BJ (cell line): Measurements from ENCODE around the gene TAOK1. TPM values are rescaled to one million over a fixed set of nuclear protein-coding genes. Genes with fewer than 3 reads are reported as not detected.

ENCODE experiments used
- CTCF ChIA-PET: fragments of 350-600 bp; formaldehyde crosslinking; extraction: SDS; loops from one replicate; lab custom pipeline; 2021; ENCODE audit warnings: antibody characterized with exemption, inconsistent platforms; lab: Yijun Ruan, JAX
- POLR2A ChIA-PET: fragments of 300-600 bp; sonication (Branson Sonifier 250); formaldehyde crosslinking; extraction: SDS; loops from one replicate; lab custom pipeline; 2021; ENCODE audit warnings: antibody characterized with exemption; lab: Charles Lee
- DNase-seq: peaks from one replicate; pipeline ENCODE4 v3.0.0-alpha.2; 2011; ENCODE audit warnings: low read depth
- H3K27me3 ChIP-seq: 2 replicates; pipeline ENCODE4 v1.6.0; 2011; ENCODE audit warnings: low read length; ENCODE audit not compliant: control insufficient read depth, insufficient read depth
- H3K36me3 ChIP-seq: 2 replicates; pipeline ENCODE4 v1.5.1; 2011; ENCODE audit warnings: low read length; ENCODE audit not compliant: control insufficient read depth, insufficient read depth
- H3K4me3 ChIP-seq: 2 replicates; pipeline ENCODE4 v1.5.1; 2011; ENCODE audit warnings: low read depth, mild to moderate bottlenecking, control low read depth, low read length
- polyA plus RNA-seq: library from polyadenylated mRNA; depleted of rRNA; stranded (reverse); fragments of >200 nt; gene quantifications from 2 replicates; pipeline ENCODE4 v1.2.3, GENCODE V29; 2011
- TF ChIP-seq, protein P1 (sequence below): IDR thresholded peaks from 2 replicates; pipeline ENCODE4 v1.5.1; 2011; ENCODE audit warnings: low read depth, mild to moderate bottlenecking, control low read depth, inconsistent platforms, low read length, moderate library complexity; ENCODE audit not compliant: insufficient read depth

TAOK1 gene
- polyA plus RNA-seq, 1 experiment: 9.1 TPM

DNA sequence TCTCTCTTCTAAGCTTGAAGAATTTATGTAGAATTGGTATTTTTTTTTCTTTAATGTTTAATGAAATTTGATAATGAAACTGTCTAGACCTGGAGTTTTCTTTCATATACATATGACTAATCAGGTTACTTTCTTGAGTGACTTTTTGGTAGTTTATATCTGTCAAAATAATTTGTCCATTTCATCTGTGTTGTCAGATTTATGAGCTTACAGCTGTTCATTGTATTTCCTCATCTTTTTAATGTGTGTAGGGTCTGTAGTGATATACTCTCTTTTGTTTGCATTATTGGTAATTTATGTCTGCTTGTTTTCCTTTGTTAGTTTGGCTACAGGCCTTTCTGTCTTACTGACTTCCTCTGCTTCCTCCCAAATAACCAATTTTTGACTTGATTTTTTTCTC lies 55.7 kb downstream of the TAOK1 start:
- H3K4me3 ChIP-seq: no peak overlapping the region
- no peak for DNase-seq
- no peaks in the 10 kb centered on the region for H3K36me3 ChIP-seq
- TF ChIP-seq, protein P1, sequence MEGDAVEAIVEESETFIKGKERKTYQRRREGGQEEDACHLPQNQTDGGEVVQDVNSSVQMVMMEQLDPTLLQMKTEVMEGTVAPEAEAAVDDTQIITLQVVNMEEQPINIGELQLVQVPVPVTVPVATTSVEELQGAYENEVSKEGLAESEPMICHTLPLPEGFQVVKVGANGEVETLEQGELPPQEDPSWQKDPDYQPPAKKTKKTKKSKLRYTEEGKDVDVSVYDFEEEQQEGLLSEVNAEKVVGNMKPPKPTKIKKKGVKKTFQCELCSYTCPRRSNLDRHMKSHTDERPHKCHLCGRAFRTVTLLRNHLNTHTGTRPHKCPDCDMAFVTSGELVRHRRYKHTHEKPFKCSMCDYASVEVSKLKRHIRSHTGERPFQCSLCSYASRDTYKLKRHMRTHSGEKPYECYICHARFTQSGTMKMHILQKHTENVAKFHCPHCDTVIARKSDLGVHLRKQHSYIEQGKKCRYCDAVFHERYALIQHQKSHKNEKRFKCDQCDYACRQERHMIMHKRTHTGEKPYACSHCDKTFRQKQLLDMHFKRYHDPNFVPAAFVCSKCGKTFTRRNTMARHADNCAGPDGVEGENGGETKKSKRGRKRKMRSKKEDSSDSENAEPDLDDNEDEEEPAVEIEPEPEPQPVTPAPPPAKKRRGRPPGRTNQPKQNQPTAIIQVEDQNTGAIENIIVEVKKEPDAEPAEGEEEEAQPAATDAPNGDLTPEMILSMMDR: no peak
- ChIA-PET POLR2A (no interaction called here), CTCF (no interaction called here)
- H3K27me3 ChIP-seq: no peaks in the 10 kb centered on the region

DNA sequence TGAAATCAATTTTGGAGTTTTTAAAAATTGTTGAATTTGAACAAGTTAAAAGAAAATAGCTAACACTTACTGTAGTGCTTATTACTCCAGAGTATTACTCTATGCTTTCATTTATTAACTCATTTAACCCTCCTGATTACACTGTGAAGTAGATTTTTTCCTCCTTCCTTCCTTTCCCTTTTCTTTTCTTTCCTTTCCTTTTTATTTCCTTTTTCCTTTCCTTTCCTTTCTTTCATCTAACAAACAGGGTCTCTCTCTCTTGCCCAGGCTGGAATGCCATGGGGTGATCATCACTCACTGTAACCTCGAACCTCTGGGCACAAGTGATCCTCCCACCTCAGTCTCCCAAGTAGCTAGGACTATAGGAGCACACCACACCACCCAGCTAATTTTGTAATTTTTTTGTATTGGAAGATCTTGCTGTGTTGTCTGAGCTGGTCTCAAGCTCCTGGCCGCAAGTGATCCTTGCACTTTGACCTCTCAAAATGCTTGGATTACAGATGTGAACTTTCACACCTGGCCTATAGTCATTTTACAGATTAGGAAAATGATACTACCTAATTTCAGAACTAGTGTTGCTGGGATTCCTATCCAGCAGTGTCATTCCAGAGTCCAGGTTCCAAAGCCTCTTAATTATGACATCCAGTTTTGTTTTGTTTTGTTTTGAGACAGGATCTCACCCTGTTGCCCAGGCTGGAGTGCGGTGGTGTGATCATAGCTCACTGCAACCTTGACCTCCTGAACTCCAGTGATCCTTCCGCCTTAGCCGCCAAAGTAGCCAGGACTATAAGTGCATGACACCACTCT lies 59.9 kb downstream of the TAOK1 start:
- CTCF ChIA-PET: no interaction called here
- TF ChIP-seq, protein P1: no peak
- no peak for DNase-seq
- Histone ChIP-seq H3K36me3 (peaks cover 4% of the 10 kb centered on the region; the same call in 1 of the 2 replicates), H3K4me3 (no peak overlapping the region), H3K27me3 (no peaks in the 10 kb centered on the region)
- POLR2A ChIA-PET: no interaction called here

DNA sequence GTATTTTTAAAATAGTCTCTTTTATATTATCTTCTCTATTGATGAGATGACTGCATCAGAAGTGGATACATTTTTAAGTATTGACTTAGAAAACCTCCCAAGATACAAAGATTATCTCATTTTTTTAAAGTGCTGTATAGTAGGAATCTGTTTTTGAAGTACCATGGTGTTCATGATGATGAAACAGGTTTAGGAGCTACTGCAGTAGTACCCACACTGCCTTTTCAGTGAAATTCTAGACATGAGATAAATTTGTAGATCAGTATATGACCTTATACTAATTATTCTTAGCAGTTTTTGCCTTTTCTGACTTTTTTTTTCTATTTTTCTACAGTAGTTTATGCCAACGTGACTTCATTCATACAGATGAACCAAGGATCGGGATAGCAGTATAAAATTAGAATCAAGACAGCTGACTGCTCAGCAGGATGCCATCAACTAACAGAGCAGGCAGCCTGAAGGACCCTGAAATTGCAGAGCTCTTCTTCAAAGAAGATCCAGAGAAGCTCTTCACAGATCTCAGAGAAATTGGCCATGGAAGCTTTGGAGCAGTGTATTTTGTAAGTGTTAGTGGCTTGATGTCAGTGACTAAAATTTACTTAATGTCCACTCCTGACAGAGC lies 61.1 kb downstream of the TAOK1 start:
- no peak for DNase-seq

GRCh38 chr17:29458066-29458465 lies 67.9 kb downstream of the TAOK1 start:
- TF ChIP-seq, protein P1: no peak
- H3K4me3 ChIP-seq: no peak overlapping the region
- ChIA-PET POLR2A (no interaction called here), CTCF (no interaction called here)
- DNase-seq: no peak
- 0 out of 2 replicates have a peak, but pooled peaks cover 2% of the 10 kb centered on the region for H3K36me3 ChIP-seq
- H3K27me3 ChIP-seq: no peaks in the 10 kb centered on the region

More for the DNA sequence above, 61.1 kb downstream of the TAOK1 start:
- ChIA-PET CTCF (no interaction called here), POLR2A (no interaction called here)
- H3K27me3 ChIP-seq: no peaks in the 10 kb centered on the region
- H3K36me3 ChIP-seq: peaks cover 4% of the 10 kb centered on the region; the same call in 1 of the 2 replicates
- TF ChIP-seq, protein P1: no peak
- H3K4me3 ChIP-seq: no peak overlapping the region

GRCh38 chr17:29461483-29462206 lies 71.5 kb downstream of the TAOK1 start:
- CTCF ChIA-PET: interaction anchor here (0.6 kb wide), 2 partner anchors 97 to 108 kb away, joined by 3 read pairs; no protein-coding TSS in a partner anchor
- H3K36me3 ChIP-seq: no peaks in the 10 kb centered on the region; the same call in 1 of the 2 replicates
- TF ChIP-seq, protein P1: no peak
- no peaks in the 10 kb centered on the region for H3K27me3 ChIP-seq
- no peak for DNase-seq
- no peak overlapping the region for H3K4me3 ChIP-seq
- POLR2A ChIA-PET: interaction anchor here (0.5 kb wide), 1 partner anchor 84 kb away, joined by 4 read pairs; no protein-coding TSS in a partner anchor
